Medulla oblongata (tissue), 1 donor: Measurements from ENCODE around the gene STEAP4.
"Not testable (repeated sequence)": the region's sequence is repeated elsewhere in the genome, so short reads cannot be mapped to it uniquely, and the experiment has no call there.

Experiments
- DNase-seq: peaks from one replicate; pipeline ENCODE4 v3.0.0-alpha.2; 2015; ENCODE audit errors: extremely low spot score

Gene STEAP4

DNA sequence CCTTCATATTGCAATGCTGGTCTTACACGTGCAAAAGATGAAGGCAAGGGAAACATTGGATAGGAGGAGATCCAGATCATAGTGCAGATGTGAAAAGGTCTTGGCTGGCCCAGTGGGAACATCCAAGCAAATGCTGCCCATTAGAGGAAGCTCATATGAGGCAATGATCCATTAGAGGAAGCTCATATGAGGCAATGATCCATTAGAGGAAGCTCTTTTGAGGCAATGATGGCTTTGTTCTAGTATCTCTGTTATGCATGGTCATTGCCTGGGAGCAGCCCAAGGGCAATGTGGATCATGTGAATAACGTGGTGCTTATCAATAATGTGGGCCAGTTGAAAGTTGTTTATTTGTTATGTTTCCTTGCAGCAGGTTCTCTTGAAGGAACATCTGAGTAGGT lies 37.8 kb downstream of the STEAP4 start:
- DNase-seq: peak; percentile 4

DNA sequence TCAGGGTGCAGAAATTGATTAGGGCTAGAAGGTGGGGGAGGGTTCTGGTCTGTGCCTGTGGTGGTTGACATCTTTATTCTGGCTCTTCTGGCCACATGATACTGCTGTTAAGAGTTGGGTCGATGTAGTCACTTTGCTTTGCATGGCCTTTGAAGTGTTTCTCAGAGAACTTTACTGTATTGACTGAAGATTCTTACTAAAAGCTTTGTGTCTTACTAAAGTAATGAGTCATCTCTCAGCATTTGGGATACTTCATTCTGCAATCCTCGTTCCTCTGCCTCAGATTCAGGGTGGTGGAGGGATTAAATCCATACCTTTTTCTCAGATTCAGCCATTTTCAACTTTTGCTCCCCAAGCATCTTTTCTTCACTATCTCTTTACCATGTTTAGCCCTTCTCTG lies 38.6 kb downstream of the STEAP4 start:
- DNase-seq: no peak

DNA sequence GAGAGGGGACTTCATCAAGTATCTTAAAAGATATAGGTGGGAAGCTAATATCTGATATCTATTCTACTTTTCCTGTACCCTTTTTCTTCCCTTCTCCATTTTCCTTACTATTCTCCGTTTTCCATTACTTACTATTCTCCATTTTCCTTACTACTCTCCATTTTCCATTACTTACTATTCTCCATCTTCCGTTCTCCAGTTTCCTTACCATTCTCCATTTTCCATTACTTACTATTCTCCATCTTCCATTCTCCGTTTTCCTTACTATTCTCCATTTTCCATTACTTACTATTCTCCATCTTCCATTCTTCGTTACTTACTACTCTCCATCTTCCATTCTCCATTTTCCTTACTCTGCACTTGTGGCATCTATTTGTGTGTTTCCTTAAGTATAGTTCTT lies 39.3 kb downstream of the STEAP4 start:
- DNase-seq: no peak

DNA sequence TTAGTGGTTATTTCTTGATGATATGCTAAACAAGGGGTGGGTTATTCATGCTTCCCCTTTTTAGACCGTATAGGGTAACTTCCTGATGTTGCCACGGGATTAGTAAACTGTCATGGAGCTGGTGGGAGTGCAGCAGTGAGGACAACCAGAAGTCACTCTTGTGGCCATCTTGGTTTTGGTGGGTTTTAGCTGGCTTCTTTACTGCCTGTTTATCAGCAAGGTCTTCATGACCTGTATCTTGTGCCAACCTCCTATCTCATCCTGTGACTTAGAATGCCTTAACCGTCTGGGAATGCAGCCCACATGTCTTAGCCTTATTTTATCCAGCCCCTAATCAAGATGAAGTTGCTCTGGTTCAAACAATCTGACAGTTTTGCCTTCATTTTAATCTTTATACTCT lies 41.7 kb downstream of the STEAP4 start:
- not testable (repeated sequence) for DNase-seq

DNA sequence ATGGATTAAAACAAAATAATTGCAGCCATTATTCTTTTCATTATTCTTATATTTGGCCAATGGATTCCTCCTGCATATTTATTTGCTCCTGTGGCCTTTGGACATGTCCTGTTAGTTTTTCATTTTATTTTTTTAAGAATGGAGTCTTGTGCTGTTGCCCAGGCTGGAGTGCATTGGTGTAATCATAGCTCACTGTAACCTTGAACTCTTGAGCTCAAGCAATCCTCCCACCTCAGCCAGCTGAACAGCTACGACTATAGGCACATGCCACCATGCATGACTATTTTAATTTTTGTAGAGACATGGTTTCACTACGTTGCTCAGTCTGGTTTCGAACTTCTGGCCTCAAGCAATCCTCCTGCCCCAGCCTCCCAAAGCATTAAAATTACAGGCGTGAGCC lies 44.1 kb downstream of the STEAP4 start:
- no peak for DNase-seq

DNA sequence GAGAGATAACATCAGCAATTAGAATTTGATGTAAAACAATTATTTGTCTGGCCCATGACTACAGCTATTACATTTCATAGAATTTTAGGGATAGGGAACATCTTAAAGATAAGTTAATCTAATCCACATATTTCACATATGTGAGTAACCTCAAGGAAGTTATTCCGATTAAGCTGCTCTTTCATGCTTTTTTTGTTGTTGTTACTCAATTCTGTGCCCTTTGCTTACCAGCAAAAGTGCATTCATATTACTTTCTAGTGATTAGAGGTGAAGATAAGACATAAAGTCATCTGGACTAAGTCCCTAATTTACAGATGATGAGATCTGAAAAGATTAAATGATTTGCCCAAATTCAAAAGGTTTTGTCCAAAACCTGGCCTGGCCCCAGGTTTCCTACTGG lies 46.0 kb downstream of the STEAP4 start:
- DNase-seq: no peak

DNA sequence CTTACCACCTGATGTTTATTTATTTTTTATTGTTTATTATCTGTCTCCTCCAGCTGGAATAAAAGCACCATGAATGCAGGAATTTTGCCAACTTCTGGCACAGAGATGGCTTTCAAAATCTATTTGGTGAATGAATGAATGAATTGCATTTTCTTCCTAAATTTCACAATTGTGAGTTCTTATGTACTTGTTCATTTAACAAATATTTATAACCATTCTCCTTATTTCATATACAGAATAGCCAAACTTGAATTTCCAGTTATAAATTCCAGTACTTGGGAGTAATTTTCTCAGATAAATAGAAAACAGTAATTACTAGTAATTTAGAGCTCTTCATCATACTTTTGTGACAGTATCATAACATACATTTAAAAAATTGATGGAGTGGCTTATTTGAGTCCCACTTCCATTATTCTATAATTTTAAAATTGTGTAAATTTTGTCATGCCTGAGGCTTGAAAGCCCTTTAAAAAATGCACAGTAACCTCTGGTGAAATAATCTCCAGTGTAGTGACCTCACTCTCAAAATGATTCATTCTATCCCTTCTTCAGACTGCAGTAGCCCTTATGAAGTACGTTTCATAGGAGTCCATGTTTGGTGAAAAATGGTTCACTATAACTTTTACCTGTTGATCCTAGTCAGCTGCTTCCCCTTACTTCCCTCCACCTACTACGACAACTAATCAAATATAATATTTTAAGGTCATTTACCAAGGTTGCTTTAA lies 46.9 kb downstream of the STEAP4 start:
- no peak for DNase-seq

DNA sequence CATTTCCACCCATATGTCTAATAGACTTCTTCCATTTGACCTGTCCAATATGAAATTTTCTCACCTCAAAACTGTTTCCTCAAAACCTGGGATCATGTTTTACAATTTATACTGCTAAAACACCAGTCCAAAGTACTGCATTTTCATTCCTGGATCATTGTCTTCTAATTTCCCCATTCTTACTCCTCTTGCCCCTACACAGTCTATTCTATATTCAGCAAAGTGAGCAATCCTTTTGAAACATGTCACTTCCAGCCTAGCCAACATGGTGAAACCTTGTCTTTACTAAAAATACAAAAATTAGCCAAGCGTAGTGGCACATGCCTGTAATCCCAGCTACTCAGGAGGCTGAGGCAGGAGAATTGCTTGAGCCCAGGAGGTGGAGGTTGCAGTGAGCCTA lies 48.4 kb downstream of the STEAP4 start:
- not testable (repeated sequence) for DNase-seq

DNA sequence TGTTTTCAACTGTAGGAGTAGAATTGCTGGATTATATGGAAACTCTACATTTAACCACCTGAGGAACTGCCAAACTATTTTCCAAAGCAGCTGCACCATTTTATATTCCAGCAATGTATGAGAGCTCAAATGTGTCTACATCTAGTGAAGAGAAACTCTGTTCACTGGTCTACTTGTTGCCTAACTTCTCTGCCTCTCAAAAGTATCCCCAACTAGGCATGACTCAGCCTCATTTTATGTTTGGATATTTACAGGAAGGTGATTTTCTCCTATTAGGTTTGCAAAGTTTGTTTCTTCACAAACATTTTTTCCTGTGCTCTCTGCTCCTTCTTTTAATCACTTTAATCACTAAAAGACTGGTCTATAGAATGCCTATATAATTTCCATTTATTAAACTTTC lies 49.8 kb downstream of the STEAP4 start:
- no peak for DNase-seq

DNA sequence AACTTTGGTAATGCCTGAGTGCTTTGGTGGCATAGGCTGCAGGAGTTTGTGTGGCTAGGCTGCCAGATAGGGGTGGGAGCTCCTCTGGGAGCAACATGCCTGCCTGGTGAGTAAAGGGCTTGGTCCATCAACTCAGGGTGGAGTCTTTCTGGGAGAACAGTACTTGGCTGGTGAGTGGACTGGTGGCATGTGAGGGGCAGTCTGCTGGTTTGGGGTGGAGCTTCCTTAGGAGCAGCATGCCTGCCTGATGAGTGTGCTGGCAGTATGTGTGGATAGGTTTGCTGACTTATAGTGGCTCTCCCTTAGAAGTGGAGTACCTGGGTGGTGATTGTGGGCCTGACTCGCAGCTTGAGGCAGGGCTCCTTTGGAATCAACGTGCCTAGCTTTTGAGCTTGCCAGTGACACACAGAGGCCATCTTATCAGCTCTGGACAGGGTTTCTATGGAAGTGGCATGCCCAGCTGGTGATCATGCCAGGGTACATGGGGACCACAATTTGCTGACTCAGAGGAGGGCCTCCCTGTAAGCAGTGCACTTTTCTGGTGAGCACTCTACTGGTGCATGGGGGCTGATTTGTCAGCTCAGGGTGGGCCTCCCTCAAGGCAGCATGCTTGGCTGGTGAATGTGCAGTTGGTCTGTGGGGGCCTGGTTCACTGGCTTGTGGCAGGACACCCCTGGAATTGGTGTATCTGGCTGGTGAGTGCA lies 51.8 kb downstream of the STEAP4 start:
- no peak for DNase-seq

DNA sequence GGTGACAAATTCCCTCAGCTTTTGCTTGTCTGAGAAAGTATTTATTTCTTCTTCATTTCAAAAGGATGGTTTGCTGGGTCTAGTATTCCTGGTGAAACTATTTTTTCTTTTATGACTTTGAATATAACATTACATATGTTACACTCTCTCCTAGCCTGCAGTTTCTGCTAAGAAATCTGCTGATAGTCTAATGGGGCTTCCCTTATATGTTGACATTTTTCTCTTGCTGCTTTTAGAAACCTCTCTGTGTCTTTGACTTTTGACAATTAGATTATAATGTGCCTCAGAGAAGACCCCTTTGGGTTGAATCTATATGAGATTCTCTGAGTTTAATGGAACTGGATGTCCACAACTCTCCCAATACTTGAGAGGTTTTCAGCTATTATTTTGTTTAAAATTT lies 53.1 kb downstream of the STEAP4 start:
- no peak for DNase-seq

DNA sequence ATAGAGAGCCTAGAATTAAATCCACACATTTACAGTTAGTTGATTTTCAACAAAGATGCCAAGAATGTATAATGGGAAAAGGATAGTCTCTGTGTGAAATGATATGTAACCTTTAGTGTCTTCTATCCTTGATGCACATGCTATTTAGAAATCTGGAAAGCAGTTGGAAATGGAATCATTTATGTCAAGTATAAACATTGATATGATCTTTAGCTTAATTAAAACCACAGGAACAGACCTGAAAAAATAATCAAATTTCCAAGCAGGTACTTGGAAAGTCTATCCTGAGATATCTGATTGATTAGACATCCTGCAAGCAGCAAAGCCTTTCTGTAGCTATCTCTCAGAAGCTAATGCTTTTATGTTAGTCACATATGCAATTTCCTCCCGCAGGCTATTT lies 62.4 kb downstream of the STEAP4 start:
- DNase-seq: no peak

DNA sequence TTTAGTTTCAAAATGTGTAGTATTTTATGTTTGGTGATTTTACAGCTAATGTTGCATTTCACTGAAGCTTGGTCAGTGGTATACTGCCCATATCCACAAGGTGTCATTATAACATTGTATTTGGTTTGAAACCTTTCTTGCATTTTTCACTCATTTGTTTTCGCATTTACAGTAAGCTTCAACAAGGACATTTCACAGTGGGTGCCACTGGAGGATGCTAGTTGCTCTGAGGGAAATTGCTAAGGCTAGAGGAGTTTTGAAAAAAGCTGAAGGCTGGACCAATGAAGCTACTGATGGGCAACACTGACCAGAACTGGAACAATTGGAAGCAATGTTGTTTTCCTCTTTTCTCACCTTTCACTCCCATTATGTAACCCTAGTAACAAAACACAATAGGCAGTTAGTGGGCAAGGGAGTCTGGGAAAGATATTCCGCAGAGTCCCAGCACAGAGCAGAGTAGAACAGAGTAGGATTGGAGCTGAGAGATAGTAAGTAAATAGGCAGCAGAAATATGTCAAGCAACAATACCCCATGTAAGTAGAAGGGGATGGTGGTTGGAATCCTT lies 63.3 kb downstream of the STEAP4 start:
- DNase-seq: peak; percentile 73

DNA sequence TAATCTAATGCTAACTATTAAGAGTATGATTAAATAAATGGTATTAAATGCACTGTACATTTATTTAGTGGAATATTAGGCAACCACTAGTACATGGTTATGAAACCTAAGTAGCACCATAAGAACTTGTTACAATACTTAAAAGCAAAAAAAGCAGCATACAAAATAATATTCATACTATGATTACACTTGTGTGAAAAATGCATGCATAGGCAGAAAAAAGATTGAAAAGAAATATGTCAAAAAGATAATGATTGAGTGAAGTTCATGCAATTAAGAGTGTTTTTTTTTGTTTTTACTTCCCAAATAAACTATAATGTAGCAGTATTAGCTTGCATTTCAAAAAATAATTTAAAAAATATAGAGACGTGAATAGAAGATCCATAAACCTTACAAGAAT lies 66.8 kb downstream of the STEAP4 start:
- no peak for DNase-seq

DNA sequence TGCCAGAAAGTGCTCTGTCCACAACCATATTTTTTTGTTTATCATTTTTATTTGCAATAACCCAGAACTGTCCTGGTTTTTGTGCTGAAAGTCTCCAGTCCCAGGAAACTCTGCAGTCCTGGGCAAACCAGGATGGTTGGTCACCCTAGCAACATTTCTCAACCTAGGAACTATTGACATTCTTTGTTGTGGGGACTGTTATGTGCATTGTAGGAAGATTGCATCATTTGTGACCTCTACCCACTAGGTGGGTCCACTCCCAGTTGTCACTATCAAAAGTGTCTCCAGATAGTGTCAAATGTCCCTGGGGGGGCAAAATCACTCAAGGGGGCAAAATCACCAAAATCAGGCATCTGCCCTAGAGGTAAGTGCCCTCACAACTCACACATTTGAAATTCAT lies 72.9 kb downstream of the STEAP4 start:
- DNase-seq: no peak

DNA sequence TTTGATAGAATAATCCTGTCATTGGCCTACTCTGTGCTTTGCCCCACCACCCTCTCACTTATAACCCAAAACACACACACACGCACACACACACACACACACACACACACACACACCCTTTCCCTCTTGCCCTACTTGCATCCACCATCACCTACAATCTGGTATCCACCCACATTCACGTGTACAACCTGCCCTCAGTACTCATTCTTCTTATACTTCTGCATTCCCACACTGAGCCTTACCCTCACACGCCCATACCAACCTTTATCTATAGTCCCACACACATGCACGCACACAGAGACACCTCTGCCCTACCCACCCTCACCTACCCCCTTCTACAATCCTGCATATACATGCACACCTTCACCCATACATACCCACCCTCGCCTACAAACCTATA lies 76.0 kb downstream of the STEAP4 start:
- DNase-seq: no peak

DNA sequence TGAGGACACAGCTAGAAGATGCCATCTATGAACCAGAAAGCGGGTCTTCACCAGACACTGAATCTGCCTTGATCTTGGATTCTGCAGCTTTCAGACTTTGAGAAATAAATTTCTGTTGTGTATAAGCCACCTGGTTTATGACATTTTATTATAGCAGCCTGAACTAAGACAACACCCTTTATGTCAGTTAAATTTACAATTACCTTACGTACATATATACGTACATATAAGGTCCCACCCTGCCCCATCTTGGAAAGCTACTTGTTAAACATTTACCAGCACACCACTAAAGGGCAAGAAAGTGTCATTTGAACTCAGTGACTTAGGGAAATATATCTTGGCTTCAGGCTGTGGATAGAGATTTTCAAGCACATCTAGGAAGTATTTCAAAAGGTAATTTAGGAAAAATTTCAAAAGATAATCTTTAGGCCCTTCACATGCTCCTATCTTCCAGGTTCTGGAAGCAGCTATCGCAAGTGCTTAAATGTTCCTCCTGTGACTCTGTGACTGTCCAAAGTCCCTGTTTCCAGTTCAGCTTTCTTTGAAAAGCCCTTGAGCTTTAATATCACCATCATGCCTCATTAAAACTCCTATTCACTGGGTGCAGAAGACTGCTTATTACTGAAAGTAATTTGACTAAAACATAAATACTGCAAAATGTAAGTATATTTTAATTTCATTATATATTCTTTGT lies 77.2 kb downstream of the STEAP4 start:
- DNase-seq: no peak

DNA sequence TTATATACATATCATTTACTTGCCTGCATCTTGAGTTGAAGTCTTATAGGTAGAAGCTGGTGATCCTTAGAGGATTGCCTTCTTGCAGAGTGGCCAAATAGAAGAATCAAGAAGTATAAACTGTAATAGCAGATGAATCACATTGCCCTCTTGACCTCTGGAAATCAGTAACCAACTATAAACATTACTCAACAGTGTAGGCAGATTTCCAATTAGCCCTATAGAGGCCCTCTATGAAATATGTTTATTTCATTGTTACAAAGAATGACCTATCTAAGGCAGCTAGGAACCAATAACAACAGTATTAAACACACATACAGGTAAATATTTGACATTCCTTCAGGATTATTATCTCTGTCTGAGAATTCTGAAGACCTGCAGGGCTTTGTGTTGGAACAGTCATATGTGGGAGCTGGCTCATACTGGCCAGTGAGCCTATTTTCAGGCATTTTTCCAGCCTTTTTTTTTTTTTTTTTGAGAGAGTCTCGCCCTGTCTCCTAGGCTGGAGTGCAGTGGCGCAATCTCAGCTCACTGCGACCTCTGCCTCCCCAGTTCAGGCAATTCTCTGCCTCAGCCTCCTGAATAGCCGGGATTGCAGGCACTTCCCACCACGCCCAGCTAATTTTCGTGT lies 79.7 kb downstream of the STEAP4 start:
- no peak for DNase-seq

DNA sequence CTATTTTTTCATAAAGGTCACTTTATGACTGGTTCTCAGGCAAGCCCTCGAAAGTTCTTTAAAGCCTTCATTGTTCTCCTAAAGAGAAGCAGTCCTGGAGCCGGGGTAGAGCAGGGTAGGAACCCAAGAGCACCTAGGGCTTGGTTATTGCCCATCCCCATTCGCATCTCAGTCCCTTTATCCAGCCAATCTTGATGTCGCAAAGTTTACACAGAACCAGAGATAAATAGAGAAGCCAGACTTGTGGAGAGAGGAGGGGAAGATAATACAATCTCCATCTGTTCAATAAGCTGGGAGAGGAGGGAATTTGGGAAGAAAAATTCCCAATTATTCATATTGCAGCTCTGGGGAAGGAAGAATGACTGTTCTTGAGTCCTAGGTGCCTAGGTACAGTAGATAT lies 80.5 kb downstream of the STEAP4 start:
- DNase-seq: no peak

DNA sequence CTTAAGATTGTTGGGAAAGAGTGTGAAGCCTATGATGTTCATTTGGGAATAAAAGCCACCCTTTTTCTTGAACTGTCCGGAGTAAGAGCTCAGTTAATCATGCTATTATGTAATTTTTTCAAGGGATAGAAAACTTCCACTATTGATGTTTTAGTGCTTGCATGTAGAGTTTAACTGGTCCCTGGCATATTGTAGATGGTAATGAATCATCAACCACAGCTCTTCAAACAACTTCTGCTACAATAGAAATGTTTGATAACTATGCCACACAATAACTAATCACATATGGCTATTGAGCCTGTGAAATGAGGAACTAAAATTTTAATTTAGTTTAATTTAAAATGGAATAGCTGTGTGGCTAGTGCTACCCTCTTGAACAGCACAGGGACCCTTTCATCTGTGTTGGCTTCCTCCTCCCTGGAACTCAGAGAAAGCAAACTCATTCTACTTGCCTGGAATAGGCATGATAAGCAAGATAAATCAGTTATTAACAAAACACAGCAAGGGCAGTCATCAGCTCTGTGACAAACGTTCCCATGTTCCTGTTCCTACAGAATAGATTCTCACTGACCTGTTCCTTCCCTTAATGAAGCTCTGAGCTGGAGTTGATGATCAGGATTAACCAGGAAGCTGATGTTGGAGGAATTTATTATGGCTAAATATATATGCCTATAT lies 82.0 kb downstream of the STEAP4 start:
- DNase-seq: no peak

DNA sequence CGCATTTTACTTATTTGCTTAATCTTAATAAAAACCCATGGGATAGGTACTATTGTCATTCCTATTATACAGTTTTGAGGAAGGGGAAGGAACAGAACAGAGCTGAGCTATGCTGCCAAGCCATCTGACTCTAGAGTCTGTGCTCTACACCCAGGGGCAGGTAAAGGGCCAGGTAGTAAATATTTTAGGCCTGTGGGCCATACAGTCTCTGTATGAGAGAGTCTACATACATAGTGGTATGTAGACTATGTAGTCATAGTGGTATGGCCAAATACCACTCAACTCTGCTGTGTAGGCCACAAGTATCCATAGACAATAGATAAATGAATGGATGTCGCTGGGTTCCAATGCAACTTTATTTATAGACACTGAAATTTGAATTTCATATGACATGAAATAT lies 83.4 kb downstream of the STEAP4 start:
- no peak for DNase-seq
